ENCODE data around the gene UNC50. TPM values are rescaled to one million over a fixed set of nuclear protein-coding genes. Genes with fewer than 3 reads are reported as not detected.

UNC50 gene
- total RNA-seq, 1 experiment from 2014 or later, result 36.4 TPM

- H3K9me3 ChIP-seq (ENCODE audit: low read length), result no peaks in the 10 kb centered on the region
- no peak for DNase-seq
- H4K20me1 ChIP-seq (ENCODE audit: insufficient read depth, low read depth, low read length), result no peaks in the 10 kb centered on the region
- H3K4me3 ChIP-seq (ENCODE audit: low read length), result no peak overlapping the region
- no peak overlapping the region for H3K27ac ChIP-seq (ENCODE audit: low read length)
- no peaks in the 10 kb centered on the region for H3K36me3 ChIP-seq (ENCODE audit: insufficient read depth, low read length)
- H3K27me3 ChIP-seq (ENCODE audit: low read length), result peaks cover 2% of the 10 kb centered on the region; the same call in 1 of the 2 replicates
- no peaks in the 10 kb centered on the region for H3K9me2 ChIP-seq (replicated peaks; ENCODE audit: insufficient read depth, low read length)
- no peak overlapping the region for H3K4me2 ChIP-seq (ENCODE audit: low read depth, low read length, poor library complexity, severe bottlenecking)
- no peaks in the 10 kb centered on the region for H3K79me2 ChIP-seq (ENCODE audit: low read length)
- no peak overlapping the region for H3K9ac ChIP-seq (ENCODE audit: low read length)
- no peaks in the 10 kb centered on the region for H3K4me1 ChIP-seq (ENCODE audit: low read length)
- no peak overlapping the region for H2AFZ ChIP-seq (ENCODE audit: low read length)
Observed at GRCh38 chr2:98637401-98638147, 29.2 kb downstream of the UNC50 start.

GRCh38 chr2:98643496-98644100, 35.2 kb downstream of the UNC50 start:
- no peak overlapping the region for H3K9ac ChIP-seq (ENCODE audit: low read length)
- H3K27ac ChIP-seq (ENCODE audit: low read length), result no peak overlapping the region
- no peak overlapping the region for H3K4me2 ChIP-seq (ENCODE audit: low read depth, low read length, poor library complexity, severe bottlenecking)
- no peak overlapping the region for H2AFZ ChIP-seq (ENCODE audit: low read length)
- peaks cover 6% of the 10 kb centered on the region; the same call in 1 of the 2 replicates for H3K4me1 ChIP-seq (ENCODE audit: low read length)
- no peaks in the 10 kb centered on the region for H3K79me2 ChIP-seq (ENCODE audit: low read length)
- peak; percentile 54 for DNase-seq
- H3K4me3 ChIP-seq (ENCODE audit: low read length), result no peak overlapping the region
- H3K27me3 ChIP-seq (ENCODE audit: low read length), result no peaks in the 10 kb centered on the region
- H3K36me3 ChIP-seq (ENCODE audit: insufficient read depth, low read length), result no peaks in the 10 kb centered on the region
- no peaks in the 10 kb centered on the region for H3K9me2 ChIP-seq (replicated peaks; ENCODE audit: insufficient read depth, low read length)
- H4K20me1 ChIP-seq (ENCODE audit: insufficient read depth, low read depth, low read length), result no peaks in the 10 kb centered on the region
- H3K9me3 ChIP-seq (ENCODE audit: low read length), result no peaks in the 10 kb centered on the region

GRCh38 chr2:98647636-98648035, 39.2 kb downstream of the UNC50 start:
- no peaks in the 10 kb centered on the region for H3K27me3 ChIP-seq (ENCODE audit: low read length)
- no peaks in the 10 kb centered on the region for H3K9me3 ChIP-seq (ENCODE audit: low read length)
- no peaks in the 10 kb centered on the region for H3K9me2 ChIP-seq (replicated peaks; ENCODE audit: insufficient read depth, low read length)
- no peaks in the 10 kb centered on the region for H3K36me3 ChIP-seq (ENCODE audit: insufficient read depth, low read length)
- H3K9ac ChIP-seq (ENCODE audit: low read length), result no peak overlapping the region
- H3K27ac ChIP-seq (ENCODE audit: low read length), result no peak overlapping the region
- no peaks in the 10 kb centered on the region for H4K20me1 ChIP-seq (ENCODE audit: insufficient read depth, low read depth, low read length)
- H3K4me1 ChIP-seq (ENCODE audit: low read length), result peaks cover 6% of the 10 kb centered on the region; the same call in 1 of the 2 replicates
- H3K79me2 ChIP-seq (ENCODE audit: low read length), result no peaks in the 10 kb centered on the region
- no peak overlapping the region for H3K4me3 ChIP-seq (ENCODE audit: low read length)
- H2AFZ ChIP-seq (ENCODE audit: low read length), result no peak overlapping the region
- no peak overlapping the region for H3K4me2 ChIP-seq (ENCODE audit: low read depth, low read length, poor library complexity, severe bottlenecking)
- DNase-seq, result no peak

GRCh38 chr2:98648451-98648850, 40.1 kb downstream of the UNC50 start:
- Histone ChIP-seq H3K27ac (ENCODE audit: low read length) (no peak overlapping the region), H3K4me2 (ENCODE audit: low read depth, low read length, poor library complexity, severe bottlenecking) (no peak overlapping the region), H3K36me3 (ENCODE audit: insufficient read depth, low read length) (no peaks in the 10 kb centered on the region), H3K79me2 (ENCODE audit: low read length) (no peaks in the 10 kb centered on the region), H3K9ac (ENCODE audit: low read length) (no peak overlapping the region), H3K9me3 (ENCODE audit: low read length) (no peaks in the 10 kb centered on the region), H3K4me1 (ENCODE audit: low read length) (peaks cover 5% of the 10 kb centered on the region; the same call in 1 of the 2 replicates), H2AFZ (ENCODE audit: low read length) (no peak overlapping the region), H3K4me3 (ENCODE audit: low read length) (no peak overlapping the region), H3K9me2 (replicated peaks; ENCODE audit: insufficient read depth, low read length) (no peaks in the 10 kb centered on the region), H3K27me3 (ENCODE audit: low read length) (no peaks in the 10 kb centered on the region), H4K20me1 (ENCODE audit: insufficient read depth, low read depth, low read length) (no peaks in the 10 kb centered on the region)
- no peak for DNase-seq

GRCh38 chr2:98649135-98649991, 41.0 kb downstream of the UNC50 start:
- no peaks in the 10 kb centered on the region for H3K9me3 ChIP-seq (ENCODE audit: low read length)
- H3K79me2 ChIP-seq (ENCODE audit: low read length), result no peaks in the 10 kb centered on the region
- H3K9me2 ChIP-seq (replicated peaks; ENCODE audit: insufficient read depth, low read length), result no peaks in the 10 kb centered on the region
- no peaks in the 10 kb centered on the region for H3K27me3 ChIP-seq (ENCODE audit: low read length)
- H3K4me2 ChIP-seq (ENCODE audit: low read depth, low read length, poor library complexity, severe bottlenecking), result no peak overlapping the region
- DNase-seq, result peak; percentile 91
- no peak overlapping the region for H3K4me3 ChIP-seq (ENCODE audit: low read length)
- no peaks in the 10 kb centered on the region for H3K4me1 ChIP-seq (ENCODE audit: low read length)
- no peaks in the 10 kb centered on the region for H4K20me1 ChIP-seq (ENCODE audit: insufficient read depth, low read depth, low read length)
- no peaks in the 10 kb centered on the region for H3K36me3 ChIP-seq (ENCODE audit: insufficient read depth, low read length)
- H3K9ac ChIP-seq (ENCODE audit: low read length), result no peak overlapping the region
- no peak overlapping the region for H3K27ac ChIP-seq (ENCODE audit: low read length)
- H2AFZ ChIP-seq (ENCODE audit: low read length), result no peak overlapping the region

- Histone ChIP-seq H3K4me2 (ENCODE audit: low read depth, low read length, poor library complexity, severe bottlenecking) (no peak overlapping the region), H3K27ac (ENCODE audit: low read length) (no peak overlapping the region), H3K4me3 (ENCODE audit: low read length) (no peak overlapping the region), H4K20me1 (ENCODE audit: insufficient read depth, low read depth, low read length) (no peaks in the 10 kb centered on the region), H3K9ac (ENCODE audit: low read length) (no peak overlapping the region), H2AFZ (ENCODE audit: low read length) (no peak overlapping the region), H3K4me1 (ENCODE audit: low read length) (no peaks in the 10 kb centered on the region; the same call in 1 of the 2 replicates), H3K9me2 (replicated peaks; ENCODE audit: insufficient read depth, low read length) (no peaks in the 10 kb centered on the region), H3K9me3 (ENCODE audit: low read length) (no peaks in the 10 kb centered on the region), H3K36me3 (ENCODE audit: insufficient read depth, low read length) (no peaks in the 10 kb centered on the region), H3K79me2 (ENCODE audit: low read length) (no peaks in the 10 kb centered on the region), H3K27me3 (ENCODE audit: low read length) (no peaks in the 10 kb centered on the region)
- no peak for DNase-seq
Observed at GRCh38 chr2:98649992-98650375, 41.6 kb downstream of the UNC50 start.

- no peak overlapping the region for H3K27ac ChIP-seq (ENCODE audit: low read length)
- no peak overlapping the region for H3K4me2 ChIP-seq (ENCODE audit: low read depth, low read length, poor library complexity, severe bottlenecking)
- H3K4me1 ChIP-seq (ENCODE audit: low read length), result no peaks in the 10 kb centered on the region; the same call in 1 of the 2 replicates
- no peaks in the 10 kb centered on the region for H3K27me3 ChIP-seq (ENCODE audit: low read length)
- H3K9me2 ChIP-seq (replicated peaks; ENCODE audit: insufficient read depth, low read length), result no peaks in the 10 kb centered on the region
- H4K20me1 ChIP-seq (ENCODE audit: insufficient read depth, low read depth, low read length), result no peaks in the 10 kb centered on the region
- no peak overlapping the region for H2AFZ ChIP-seq (ENCODE audit: low read length)
- no peak overlapping the region for H3K4me3 ChIP-seq (ENCODE audit: low read length)
- H3K79me2 ChIP-seq (ENCODE audit: low read length), result no peaks in the 10 kb centered on the region
- H3K36me3 ChIP-seq (ENCODE audit: insufficient read depth, low read length), result no peaks in the 10 kb centered on the region
- no peak for DNase-seq
- H3K9ac ChIP-seq (ENCODE audit: low read length), result no peak overlapping the region
- no peaks in the 10 kb centered on the region for H3K9me3 ChIP-seq (ENCODE audit: low read length)
Observed at GRCh38 chr2:98650998-98651397, 42.6 kb downstream of the UNC50 start.

Measured in Karpas-422 (cell line).